GM18951 (cell line): ENCODE results near the gene EFCAB6.

ENCODE experiments used
- POLR2A ChIP-seq: IDR thresholded peaks from 4 replicates; pipeline ENCODE4 v1.6.1; 2011; ENCODE audit warnings: mild to moderate bottlenecking; ENCODE audit not compliant: insufficient read length, insufficient read depth; ENCODE audit errors: extremely low read depth
- in situ Hi-C: fragments of 300-500 bp; cut with MboI; formaldehyde crosslinking; loops from one replicate; pipeline ENCODE4 v1.12.0; 2022; ENCODE audit warnings: low sequenced_read_pairs, mixed read lengths, inconsistent platforms; ENCODE audit not compliant: unreplicated experiment

Gene EFCAB6

DNA sequence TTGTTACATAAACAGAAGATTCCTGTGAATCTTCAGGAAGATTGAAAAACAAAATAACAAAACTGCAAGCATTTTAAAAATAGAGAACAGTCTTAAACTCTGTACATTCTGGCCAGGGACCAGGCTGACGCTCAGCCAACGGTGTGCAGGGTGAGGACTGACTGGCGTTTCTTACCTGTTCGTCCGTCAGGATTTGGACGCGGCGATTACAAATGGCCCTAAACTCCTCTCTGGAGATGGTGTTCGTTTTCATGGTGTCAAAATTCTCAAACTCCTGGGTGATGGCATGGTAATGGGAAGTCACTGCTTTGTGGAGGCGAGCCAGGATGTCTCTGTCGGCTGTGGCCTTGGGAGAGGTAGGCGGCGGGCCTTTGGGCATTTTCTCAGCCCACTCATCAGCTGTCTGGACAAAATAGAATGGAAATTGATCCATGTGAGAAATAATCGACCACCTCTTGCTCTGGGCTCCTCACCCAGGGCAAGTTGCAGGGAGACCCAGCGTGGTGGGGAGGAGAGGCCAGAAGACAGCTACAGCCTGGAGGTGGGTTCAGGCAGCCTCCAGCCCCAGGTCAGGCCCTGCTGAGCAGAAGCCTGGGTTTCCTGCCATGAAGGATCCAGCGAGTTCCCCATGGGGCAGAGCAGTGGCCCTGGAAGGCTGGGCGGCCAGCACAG, 257.3 kb downstream of the EFCAB6 start:
- no peak for TF ChIP-seq POLR2A
- in situ Hi-C loops: no loop called here

DNA sequence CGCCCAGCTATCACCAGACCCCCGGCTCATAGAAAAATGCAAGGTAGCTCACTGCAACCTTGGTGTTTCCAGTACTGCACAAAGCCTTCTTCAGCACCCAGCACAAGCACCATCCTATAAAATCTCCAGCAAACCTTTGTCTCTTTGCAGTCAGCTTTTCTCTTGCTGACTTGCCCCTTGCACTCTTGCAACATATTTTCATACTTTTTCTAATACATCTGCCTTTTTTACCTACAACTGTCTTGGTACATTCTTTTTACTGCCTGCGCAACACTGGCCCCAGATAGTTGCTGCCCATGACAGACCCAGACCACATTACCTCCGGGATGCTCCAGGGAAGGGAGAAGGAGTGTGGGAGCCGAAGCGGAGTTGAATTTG, 257.9 kb downstream of the EFCAB6 start:
- TF ChIP-seq POLR2A: no peak
- in situ Hi-C loops: no loop called here

DNA sequence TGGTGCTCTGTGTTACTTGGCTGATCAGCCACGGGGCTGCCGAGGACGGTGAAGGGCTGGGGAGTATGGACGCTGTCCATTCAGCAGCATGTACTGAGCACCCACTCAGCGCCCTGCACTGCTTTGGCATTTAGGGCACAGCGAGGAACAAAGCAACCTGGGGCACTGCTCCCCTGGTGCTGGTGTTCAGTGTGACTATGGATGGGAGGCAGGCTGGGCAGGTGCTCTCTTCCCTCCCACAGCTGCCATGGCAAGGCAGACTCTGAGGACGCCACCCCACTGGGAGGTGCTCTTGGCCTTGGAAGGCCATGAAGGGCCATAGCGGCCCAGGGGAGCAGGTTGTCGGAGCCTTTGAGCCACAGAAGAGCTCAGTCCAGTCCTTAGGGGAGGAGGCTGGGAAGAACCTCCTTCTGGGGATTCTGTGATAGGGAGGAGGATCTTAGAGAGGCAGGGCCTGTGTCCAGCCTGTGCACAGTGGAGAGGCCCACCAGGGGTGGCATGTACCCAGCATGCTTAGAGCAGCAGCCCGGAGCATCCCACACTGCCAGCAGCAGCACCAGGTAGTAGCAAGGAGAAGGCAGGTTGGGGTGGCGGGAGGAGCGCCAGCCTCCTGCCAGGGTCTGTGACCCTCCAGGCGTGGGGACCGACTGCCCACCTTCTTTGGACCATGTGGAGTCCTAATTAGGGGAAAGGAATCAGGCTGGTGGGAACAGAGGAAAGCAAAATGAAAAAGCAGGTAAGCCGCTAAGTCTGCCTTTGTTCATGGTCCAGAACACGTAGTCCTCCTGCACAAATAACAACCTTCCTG, 258.4 kb downstream of the EFCAB6 start:
- in situ Hi-C loops: no loop called here

DNA sequence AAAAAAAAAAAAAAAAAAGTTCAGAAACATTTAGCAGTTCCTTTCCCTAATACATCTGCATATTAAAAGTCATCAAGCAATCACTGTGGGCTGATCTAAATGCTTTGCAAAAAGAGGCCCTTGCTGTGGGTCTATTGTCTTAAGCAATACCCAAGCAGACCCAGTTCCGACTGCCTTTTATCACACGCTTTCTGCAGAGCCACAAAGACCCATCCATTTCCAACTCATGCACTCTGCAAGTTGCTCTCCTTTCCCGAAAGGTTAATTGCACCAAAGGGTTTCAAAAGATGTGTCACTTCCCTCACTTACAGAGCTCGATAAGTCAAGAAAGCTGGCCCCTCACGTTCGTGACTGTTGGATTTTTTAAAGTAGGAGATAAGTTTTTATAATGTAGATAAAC, 261.4 kb downstream of the EFCAB6 start:
- in situ Hi-C loops: no loop called here
- TF ChIP-seq POLR2A: no peak

More for the DNA sequence above, 258.4 kb downstream of the EFCAB6 start:
- TF ChIP-seq POLR2A: no peak

DNA sequence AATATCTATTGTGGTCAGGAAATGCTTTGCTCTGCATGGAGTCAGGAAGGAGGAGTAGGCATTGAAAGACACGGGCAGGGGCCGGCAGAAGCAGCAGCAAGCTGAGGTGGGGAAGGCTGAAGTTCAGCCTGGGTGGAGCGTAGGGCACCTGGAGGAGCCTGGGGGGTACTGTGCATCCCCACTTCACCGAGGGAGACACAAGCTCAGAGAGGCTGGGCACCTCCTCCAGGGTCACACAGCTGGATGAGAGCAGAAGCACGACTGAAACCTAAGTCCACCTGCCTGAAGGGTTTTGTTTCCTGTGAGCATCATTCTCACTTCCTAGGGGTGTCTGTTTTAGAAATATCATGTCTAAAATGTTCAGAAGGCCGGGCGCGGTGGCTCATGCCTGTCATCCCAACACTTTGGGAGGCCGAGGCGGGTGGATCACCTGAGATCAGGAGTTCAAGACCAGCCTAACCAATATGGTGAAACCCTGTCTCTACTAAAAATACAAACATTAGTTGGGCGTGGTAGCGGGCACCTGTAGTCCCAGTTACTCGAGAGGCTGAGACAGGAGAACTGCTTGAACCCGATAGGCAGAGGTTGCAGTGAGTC, 262.0 kb downstream of the EFCAB6 start:
- in situ Hi-C loops: no loop called here

DNA sequence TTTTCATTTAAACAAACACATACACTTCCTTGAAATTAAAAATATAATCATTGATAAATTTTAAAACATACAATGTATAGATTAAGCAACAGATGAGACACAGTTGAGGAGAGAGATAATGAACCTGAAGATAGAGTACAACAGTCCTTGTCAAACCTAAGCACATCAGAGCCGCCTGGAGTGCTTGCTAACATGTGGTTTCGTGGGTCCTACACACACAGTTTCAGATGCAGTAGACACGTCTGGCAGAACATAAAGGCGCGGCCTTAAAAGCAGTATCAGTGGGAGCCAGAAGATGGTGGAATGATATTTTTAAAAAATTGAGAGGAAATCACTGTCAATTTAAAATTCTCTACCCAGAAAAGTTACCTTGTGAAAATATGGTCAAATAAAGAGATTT, 265.9 kb downstream of the EFCAB6 start:
- in situ Hi-C loops: no loop called here

More for the DNA sequence above, 262.0 kb downstream of the EFCAB6 start:
- no peak for TF ChIP-seq POLR2A

DNA sequence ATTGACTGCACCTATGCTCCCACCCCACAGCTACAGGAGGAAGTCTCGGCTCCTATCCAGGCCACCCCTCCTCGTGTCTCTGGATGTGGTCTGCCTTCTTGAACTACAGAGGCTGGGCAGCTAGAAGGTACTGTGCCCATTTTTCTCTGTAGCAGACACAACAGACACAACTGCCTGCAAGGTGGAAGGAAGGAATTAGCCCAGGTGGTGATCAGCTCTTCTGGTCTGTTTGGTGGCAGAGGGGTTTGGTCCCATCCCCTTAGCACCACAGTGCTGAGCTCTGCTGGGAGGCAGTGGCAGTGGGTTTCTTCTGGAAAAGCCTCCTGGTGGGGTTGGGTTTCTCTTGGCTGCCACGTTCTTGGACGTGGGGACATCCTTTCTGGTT, 267.8 kb downstream of the EFCAB6 start:
- no peak for TF ChIP-seq POLR2A
- in situ Hi-C loops: no loop called here

More for the DNA sequence above, 265.9 kb downstream of the EFCAB6 start:
- TF ChIP-seq POLR2A: no peak

DNA sequence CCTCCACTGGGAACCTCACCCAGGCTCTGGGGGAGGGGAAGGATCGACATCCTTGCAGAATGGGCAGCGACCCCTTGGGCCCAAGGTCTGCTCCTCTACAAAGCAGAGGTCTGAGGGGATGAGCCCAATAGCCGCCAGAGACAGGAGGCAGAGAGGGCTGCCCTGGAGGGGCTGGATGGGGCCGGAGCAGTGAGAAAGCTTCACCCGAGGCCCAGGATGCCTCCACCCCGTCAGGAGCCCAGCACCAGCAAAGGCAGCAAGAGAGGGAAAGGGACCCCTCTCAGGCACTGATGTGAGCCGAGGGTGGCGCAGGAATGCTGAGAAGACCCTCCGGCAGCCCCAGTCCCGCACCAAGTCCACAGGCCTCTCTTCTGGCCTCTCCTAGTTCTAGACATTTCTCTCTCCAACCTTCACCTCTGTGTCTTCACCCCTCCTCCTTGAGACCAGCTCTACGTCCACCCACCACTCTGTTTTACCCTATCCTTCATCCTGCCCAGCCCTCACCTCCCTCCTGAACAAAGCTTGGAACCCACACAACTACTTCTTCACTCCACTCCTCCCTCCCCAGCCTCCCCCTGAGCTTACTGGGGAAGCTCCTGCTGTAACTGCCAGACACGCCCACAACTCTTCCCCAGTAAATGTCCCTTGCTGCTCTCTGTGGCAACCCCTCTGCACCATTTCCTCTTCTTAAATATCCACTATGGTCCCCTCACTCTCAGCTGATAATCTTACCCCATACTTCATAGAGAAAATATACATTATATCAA, 268.4 kb downstream of the EFCAB6 start:
- in situ Hi-C loops: no loop called here
- no peak for TF ChIP-seq POLR2A

DNA sequence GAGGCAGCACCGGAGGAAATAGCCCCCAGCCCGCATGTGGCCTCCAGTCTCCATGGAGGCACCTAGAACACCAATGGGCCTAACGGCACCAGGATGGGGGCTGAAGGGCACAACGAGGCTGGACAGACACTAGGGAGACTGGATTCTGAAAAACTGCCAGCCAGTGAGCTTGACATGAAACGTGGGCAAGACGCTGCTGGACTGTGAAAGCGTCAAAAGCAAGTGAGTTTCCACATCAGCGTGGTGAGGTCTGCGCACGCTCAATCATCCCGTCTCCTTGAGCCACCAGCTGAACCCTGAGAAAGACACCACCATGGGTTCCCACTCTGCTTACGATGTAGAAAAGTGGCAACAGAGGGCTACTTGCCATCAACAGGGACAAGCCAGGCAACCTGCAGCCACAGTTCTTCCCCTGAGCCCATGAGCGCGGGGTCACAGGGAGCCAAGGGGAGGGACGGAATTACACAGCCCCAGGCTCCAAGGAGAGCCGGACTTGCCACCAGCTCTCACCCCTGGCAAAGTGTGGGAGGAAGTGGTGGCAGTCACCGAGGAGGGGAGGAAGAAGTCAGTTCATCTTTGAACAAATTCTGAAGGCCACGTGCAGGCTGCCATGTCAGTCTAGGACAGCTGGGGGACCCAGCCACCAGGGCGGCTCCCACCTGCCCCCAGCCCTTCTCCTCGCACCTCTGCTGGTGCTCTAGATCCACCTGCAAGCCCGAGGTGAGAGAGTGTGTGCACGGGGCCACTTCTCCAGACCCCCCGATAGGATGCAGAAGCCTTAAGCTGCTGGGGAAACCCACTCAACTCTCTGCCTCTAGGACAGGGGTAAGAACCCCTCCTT, 269.2 kb downstream of the EFCAB6 start:
- no peak for TF ChIP-seq POLR2A
- in situ Hi-C loops: no loop called here

DNA sequence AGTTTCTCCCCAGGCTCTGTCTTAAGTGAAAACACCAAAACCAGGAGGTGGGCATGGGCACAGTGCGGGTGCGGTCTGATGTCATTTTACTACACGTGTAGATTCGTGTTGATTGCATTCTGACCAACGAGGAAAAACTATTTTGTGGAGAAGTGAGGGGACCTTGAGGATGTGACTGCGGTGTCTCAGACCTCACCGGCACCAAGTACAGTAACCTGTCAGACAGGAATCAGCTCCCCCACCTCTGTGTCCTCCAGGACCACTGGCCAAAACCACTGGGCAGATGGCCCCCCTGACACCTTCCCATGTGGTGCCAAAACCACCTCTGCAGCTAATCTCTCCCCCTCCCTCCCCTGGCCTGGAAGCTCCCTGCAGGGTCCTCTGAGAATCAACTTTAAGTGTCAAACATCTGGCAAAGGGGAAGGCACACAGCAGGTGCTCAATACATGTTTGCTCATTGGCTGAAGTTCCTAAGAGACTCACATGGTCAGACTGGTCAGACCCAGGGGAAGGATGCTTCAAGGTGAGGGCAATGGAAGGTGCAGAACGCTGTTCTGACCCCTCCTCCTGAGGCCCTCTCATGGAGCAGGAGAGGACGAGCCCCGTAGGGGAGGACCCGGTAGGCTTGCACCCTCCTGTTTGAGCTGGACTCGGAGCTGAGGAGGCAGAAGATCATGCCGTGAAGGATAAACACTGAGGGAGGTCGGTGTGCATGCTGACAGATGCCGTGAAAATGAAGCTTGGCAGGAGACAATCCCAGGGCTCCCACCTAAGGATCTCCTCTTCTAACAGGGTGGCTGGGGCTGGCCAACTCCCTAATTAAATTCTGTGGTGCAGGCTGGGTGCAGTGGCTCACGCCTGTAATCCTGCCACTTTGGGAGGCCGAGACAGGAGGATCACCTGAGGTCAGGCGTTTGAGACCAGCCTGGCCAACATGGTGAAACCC, 270.4 kb downstream of the EFCAB6 start:
- TF ChIP-seq POLR2A: no peak
- in situ Hi-C loops: no loop called here

DNA sequence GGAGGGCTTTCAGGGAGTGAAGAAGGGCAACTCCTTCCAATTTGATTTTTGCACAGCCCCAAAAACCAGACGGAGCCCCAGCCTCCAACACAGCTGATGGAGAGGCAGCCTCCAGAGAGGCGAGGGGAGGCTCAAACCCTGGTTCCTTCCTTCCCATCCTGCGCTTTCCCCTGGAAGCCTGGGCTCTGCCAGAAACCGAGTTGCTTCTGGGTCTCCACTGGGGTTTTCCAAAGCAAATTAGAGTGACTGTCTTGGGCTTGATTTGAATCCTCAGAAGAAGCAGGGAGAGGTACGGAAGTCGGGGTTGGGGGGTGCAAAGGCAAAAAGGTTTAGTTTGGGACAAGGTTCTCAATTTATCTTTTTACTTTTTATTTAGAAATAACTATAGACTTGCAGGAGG, 271.1 kb downstream of the EFCAB6 start:
- TF ChIP-seq POLR2A: no peak
- in situ Hi-C loops: no loop called here
